ENCODE data around the gene ANKS6. TPM values are rescaled to one million over a fixed set of nuclear protein-coding genes. Genes with fewer than 3 reads are reported as not detected.

ANKS6 gene
- total and polyA plus RNA-seq, 11 donors, result 1.9 to 8.0 (median 3.7) TPM

GRCh38 chr9:98740226-98740881, 56.0 kb downstream of the ANKS6 start:
- Histone ChIP-seq H3K4me1 (no peaks in the 10 kb centered on the region), H3K27me3 (no peaks in the 10 kb centered on the region), H3K36me3 (peaks cover 0 to 28% (median 10%) of the 10 kb centered on the region in 9 donors), H3K27ac (no peak overlapping the region), H3K9me3 (peaks cover 0 to 15% (median 0%) of the 10 kb centered on the region in 12 donors), H3K4me3 (no peak overlapping the region)
- ATAC-seq (no peak), DNase-seq (no peak)
- 85 to 92% (median 89%) methylated on average over 8 of the region's 8 CpGs for WGBS, 4 donors
- intact Hi-C loops (cut with DNase I), result no loop called here
- TF ChIP-seq CTCF (IDR thresholded peaks at IDR 0.05), result no peak
- no peak for TF ChIP-seq POLR2A (IDR thresholded peaks at IDR 0.05)

GRCh38 chr9:98738741-98739140, 57.6 kb downstream of the ANKS6 start:
- intact Hi-C loops (cut with DNase I), result no loop called here
- Histone ChIP-seq H3K27ac (no peak overlapping the region), H3K9me3 (peaks cover 0 to 15% (median 0%) of the 10 kb centered on the region in 12 donors), H3K4me1 (no peaks in the 10 kb centered on the region), H3K4me3 (no peak overlapping the region), H3K36me3 (peaks cover 0 to 29% (median 12%) of the 10 kb centered on the region in 9 donors), H3K27me3 (no peaks in the 10 kb centered on the region)
- ATAC-seq (no peak), DNase-seq (no peak)
- no peak for TF ChIP-seq CTCF (IDR thresholded peaks at IDR 0.05)
- no peak for TF ChIP-seq POLR2A (IDR thresholded peaks at IDR 0.05)
- 92 to 98% (median 96%) methylated on average over 3 of the region's 3 CpGs for WGBS, 4 donors

GRCh38 chr9:98736226-98736625, 60.1 kb downstream of the ANKS6 start:
- no peak for ATAC-seq
- peaks cover 0 to 4% (median 0%) of the 10 kb centered on the region in 12 donors for H3K4me1 ChIP-seq
- no peak overlapping the region for H3K27ac ChIP-seq
- H3K36me3 ChIP-seq, result peaks cover 0 to 27% (median 12%) of the 10 kb centered on the region in 9 donors
- H3K27me3 ChIP-seq, result no peaks in the 10 kb centered on the region
- no peak for DNase-seq
- no peak overlapping the region for H3K4me3 ChIP-seq
- H3K9me3 ChIP-seq, result peaks cover 0 to 15% (median 0%) of the 10 kb centered on the region in 12 donors
- TF ChIP-seq POLR2A (IDR thresholded peaks at IDR 0.05) (no peak), CTCF (IDR thresholded peaks at IDR 0.05) (no peak)
- WGBS, 4 donors, result 82 to 93% (median 87%) methylated on average over 11 to 12 of the region's 12 CpGs
- intact Hi-C loops (cut with DNase I), result no loop called here

GRCh38 chr9:98732801-98733200, 63.6 kb downstream of the ANKS6 start:
- Histone ChIP-seq H3K36me3 (peaks cover 0 to 27% (median 9%) of the 10 kb centered on the region in 9 donors), H3K4me1 (peaks cover 0 to 14% (median 0%) of the 10 kb centered on the region in 12 donors), H3K4me3 (no peak overlapping the region), H3K9me3 (peaks cover 0 to 4% (median 0%) of the 10 kb centered on the region in 12 donors), H3K27me3 (no peaks in the 10 kb centered on the region), H3K27ac (no peak overlapping the region)
- TF ChIP-seq CTCF (IDR thresholded peaks at IDR 0.05) (no peak), POLR2A (IDR thresholded peaks at IDR 0.05) (no peak)
- DNase-seq (no peak), ATAC-seq (no peak)
- 92 to 96% (median 95%) methylated on average over 9 of the region's 9 CpGs for WGBS, 4 donors
- intact Hi-C loops (cut with DNase I), result no loop called here
